ENCODE data around the gene ZNF296.

DNA sequence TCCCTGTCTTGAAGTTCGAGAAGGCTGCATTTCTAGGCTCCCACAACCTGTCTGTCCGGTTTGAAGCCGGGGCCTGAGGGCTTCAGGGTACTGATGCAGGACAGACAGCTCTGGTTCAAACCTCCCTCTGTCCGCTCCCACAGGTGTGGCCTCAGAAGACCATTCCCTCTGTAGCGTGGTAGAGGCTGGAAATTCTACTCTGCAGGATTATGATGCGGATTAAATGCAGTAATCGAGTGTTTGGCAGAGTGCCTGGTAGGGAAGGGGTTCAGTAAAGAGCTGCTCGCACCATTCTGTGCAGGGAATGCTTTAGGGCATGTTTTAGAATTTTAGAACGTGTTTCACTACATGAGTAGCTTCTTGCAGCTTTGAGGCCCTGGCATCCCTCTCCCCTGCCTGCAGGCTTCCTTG lies 47.2 kb upstream of the ZNF296 start:
- TF ChIP-seq, protein P1, sequence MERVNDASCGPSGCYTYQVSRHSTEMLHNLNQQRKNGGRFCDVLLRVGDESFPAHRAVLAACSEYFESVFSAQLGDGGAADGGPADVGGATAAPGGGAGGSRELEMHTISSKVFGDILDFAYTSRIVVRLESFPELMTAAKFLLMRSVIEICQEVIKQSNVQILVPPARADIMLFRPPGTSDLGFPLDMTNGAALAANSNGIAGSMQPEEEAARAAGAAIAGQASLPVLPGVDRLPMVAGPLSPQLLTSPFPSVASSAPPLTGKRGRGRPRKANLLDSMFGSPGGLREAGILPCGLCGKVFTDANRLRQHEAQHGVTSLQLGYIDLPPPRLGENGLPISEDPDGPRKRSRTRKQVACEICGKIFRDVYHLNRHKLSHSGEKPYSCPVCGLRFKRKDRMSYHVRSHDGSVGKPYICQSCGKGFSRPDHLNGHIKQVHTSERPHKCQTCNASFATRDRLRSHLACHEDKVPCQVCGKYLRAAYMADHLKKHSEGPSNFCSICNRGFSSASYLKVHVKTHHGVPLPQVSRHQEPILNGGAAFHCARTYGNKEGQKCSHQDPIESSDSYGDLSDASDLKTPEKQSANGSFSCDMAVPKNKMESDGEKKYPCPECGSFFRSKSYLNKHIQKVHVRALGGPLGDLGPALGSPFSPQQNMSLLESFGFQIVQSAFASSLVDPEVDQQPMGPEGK (CRISPR knock-in tag; IDR thresholded peaks at IDR 0.05; ENCODE audit: borderline replicate concordance), result no peak
- TF ChIP-seq ZFP3 (CRISPR knock-in tag; IDR thresholded peaks at IDR 0.05), result no peak
- no peak for TF ChIP-seq OSR1 (CRISPR knock-in tag; IDR thresholded peaks at IDR 0.05)
- TF ChIP-seq ESRRG (CRISPR knock-in tag; IDR thresholded peaks at IDR 0.05), result no peak
- no peak for TF ChIP-seq ZNF70 (CRISPR knock-in tag; IDR thresholded peaks at IDR 0.05)
- TF ChIP-seq ZFP30 (CRISPR knock-in tag; IDR thresholded peaks at IDR 0.05), result no peak
- no peak for TF ChIP-seq ARNTL (CRISPR knock-in tag; IDR thresholded peaks at IDR 0.05; ENCODE audit: borderline replicate concordance, low read depth)
- no peak for TF ChIP-seq CSDC2 (CRISPR knock-in tag; IDR thresholded peaks at IDR 0.05)
- TF ChIP-seq ISL1 (CRISPR knock-in tag; IDR thresholded peaks at IDR 0.05), result no peak
- TF ChIP-seq ZC3H10 (CRISPR knock-in tag; IDR thresholded peaks at IDR 0.05), result no peak
- TF ChIP-seq RARB (CRISPR knock-in tag; IDR thresholded peaks at IDR 0.05), result no peak

Measured in SK-N-SH treated with all-trans-retinoic acid at 6 μM for 48 hours (cell line).